A549 treated with DMSO at 1 μM for 4 hours (cell line): ENCODE measurements around the gene KRTAP23-1. TPM values are rescaled to one million over a fixed set of nuclear protein-coding genes. Genes with fewer than 3 reads are reported as not detected.

Experiments
- total RNA-seq: library from RNA; stranded (reverse); fragments of 200-300 nt; extraction: Qiagen RNA extraction; gene quantifications from 5 replicates; pipeline ENCODE4 v1.2.3, GENCODE V29; 2022; ENCODE audit warnings: low read depth

The KRTAP23-1 gene, protein sequence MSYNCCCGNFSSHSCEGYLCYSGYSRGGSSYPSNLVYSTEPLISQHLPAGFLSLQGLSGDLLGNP
- total RNA-seq: not detected in 5 replicates

DNA sequence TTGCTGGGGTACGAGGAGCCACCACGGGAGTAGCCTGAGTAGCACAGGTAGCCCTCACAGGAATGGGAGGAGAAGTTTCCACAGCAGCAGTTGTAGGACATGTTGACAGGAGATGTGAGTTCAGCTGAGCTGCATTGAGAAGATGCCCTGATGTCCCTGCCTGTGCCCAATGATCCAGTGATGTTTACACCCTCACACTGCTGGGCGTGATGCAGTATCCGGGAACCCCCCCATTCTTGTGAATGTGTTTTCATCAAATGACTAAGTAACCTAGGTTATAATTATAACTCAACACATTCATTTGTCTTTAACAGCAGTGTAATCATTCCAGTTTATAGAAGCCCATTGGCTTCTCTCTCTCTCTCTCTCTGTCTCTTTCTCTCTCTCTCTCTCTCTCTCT lies at the start of gene KRTAP23-1:
KRTAP23-1 (minus strand) TSS at position 101 of the 400 bp plus-strand sequence; CDS start at position 101, 0 bp downstream.

DNA sequence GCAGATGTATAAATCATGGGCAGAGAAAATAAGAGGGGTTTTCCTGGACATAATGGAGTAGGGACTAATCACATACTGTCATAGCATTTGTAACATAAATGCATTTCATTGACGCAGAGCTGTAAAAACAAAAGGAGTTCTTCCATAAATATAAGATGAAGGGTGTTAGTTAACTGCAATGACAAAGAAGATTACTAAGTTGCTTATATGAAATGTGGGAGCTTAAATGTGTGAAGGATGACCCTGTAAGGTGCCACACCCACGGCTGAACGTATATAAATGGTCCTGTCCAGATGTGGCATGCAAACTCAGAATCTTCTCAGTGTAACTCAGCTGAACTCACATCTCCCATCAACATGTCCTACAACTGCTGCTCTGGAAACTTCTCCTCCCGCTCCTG lies 47.3 kb upstream of the KRTAP23-1 start, which contains the start of gene KRTAP13-1:
KRTAP13-1 (plus strand) TSS at position 301 of the 400 bp plus-strand sequence; CDS start at position 357, 56 bp downstream.

DNA sequence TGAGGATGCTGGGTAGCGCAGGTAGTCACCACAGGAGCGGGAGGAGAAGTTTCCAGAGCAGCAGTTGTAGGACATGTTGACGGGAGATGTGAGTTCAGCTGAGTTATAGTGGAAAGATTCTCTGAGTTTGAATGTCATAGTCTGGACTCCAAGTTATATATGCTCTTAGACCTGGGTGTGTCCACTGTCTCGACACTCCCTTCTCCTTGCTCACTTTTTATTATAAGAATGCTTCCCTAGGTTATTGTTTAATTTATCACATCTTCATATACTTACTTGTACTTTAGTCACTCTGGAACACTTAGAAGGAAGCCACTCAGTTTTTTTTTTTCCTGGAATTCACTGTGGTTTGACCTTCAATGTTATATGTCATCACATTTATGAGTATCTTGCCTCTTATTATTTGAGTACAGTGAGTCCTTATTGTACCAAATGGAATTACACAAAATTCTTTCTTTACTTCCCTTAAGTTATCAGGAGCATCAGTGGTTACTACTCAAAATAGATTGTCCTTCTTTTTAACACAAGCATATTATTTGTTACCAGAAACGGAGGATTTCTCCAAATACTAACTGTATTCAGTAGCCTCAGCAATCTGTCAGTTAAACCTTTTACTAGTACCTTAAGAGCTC lies 23.8 kb upstream of the KRTAP23-1 start, which contains the start of gene KRTAP13-2:
KRTAP13-2 (minus strand) TSS at position 133 of the 632 bp plus-strand sequence; CDS start at position 75, 58 bp downstream.

DNA sequence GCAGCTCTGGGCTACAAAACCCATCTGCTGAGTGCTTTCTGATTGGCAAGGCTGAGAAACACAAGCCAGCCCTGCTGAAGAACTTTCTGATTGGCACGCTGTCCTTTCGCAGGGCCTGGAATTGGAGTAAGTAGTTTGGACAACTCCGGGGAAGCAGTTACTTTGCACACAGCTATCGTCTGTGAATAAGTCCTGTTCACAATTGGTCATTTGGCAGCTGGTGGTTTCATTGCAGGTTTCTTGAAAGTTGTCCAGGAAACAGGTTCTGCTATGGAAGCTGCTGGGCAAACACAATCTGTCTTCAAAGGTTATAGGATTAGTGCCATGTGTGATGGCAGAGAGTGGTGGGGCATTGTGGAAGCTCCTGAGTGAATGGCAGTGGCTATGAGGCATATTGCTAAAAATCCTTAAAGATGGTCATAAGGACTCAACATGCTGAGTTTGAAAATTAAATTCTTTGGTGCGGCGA lies 11.1 kb downstream of the KRTAP23-1 start, which contains the start of gene KRTAP27-1:
KRTAP27-1 (minus strand) TSS at position 419 of the 469 bp plus-strand sequence; CDS start at position 393, 26 bp downstream.

DNA sequence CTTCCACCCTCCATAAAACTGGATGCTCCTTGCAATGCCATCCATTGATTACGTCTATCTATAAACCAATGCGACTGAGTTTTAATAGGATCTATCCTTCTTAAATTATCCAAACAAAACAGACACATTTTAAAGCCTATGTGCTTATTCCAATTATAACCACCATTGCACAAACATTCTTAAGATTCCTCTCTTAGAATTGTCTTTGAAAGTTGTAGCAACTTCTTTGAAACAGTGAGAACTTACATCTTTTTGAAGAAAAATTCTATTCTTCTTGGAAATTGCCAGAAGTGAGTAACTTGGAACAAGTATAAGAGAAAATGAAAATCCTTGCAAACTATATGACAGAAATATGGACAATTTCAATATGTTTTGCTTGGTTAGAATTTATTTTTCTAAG lies 28.2 kb downstream of the KRTAP23-1 start, which contains the start of gene KRTAP26-1:
KRTAP26-1 (minus strand) TSS at position 101 of the 400 bp plus-strand sequence. CDS start 280 bp downstream, outside the sequence.

Other genes with a start within 250 kb of the KRTAP23-1 start
- not detected in 5 replicates for gene CLDN17, start 181.8 kb downstream of the KRTAP23-1 start, total RNA-seq
- gene CLDN8, start 132.5 kb downstream of the KRTAP23-1 start, total RNA-seq: not detected in 5 replicates
- gene KRTAP24-1, start 65.7 kb downstream of the KRTAP23-1 start, total RNA-seq: not detected in 5 replicates
- not detected in 5 replicates for gene KRTAP25-1, start 59.1 kb downstream of the KRTAP23-1 start, total RNA-seq
- gene KRTAP26-1, start 28.3 kb downstream of the KRTAP23-1 start, total RNA-seq: not detected in 5 replicates
- not detected in 5 replicates for gene KRTAP27-1, start 10.9 kb downstream of the KRTAP23-1 start, total RNA-seq
- gene KRTAP13-2, start 23.7 kb upstream of the KRTAP23-1 start, total RNA-seq: not detected in 5 replicates
- not detected in 5 replicates for gene KRTAP13-1, start 47.4 kb upstream of the KRTAP23-1 start, total RNA-seq
- gene KRTAP13-3, start 77.3 kb upstream of the KRTAP23-1 start, total RNA-seq: not detected in 5 replicates
- gene KRTAP13-4, start 81.6 kb upstream of the KRTAP23-1 start, total RNA-seq: not detected in 5 replicates
- gene KRTAP15-1, start 91.7 kb upstream of the KRTAP23-1 start, total RNA-seq: not detected in 5 replicates
- not detected in 5 replicates for gene KRTAP19-1, start 131.8 kb upstream of the KRTAP23-1 start, total RNA-seq
- not detected in 5 replicates for gene KRTAP19-2, start 138.8 kb upstream of the KRTAP23-1 start, total RNA-seq
- not detected in 5 replicates for gene KRTAP19-3, start 143.4 kb upstream of the KRTAP23-1 start, total RNA-seq
- gene KRTAP19-4, start 148.6 kb upstream of the KRTAP23-1 start, total RNA-seq: not detected in 5 replicates
- gene KRTAP19-5, start 153.5 kb upstream of the KRTAP23-1 start, total RNA-seq: not detected in 5 replicates
- not detected in 5 replicates for gene KRTAP19-6, start 193.3 kb upstream of the KRTAP23-1 start, total RNA-seq
- not detected in 5 replicates for gene KRTAP19-7, start 212.7 kb upstream of the KRTAP23-1 start, total RNA-seq
- not detected in 5 replicates for gene KRTAP22-2, start 241.8 kb upstream of the KRTAP23-1 start, total RNA-seq
- gene KRTAP6-3, start 243.8 kb upstream of the KRTAP23-1 start, total RNA-seq: not detected in 5 replicates